ENCODE data around the gene HNRNPF. TPM values are rescaled to one million over a fixed set of nuclear protein-coding genes. Genes with fewer than 3 reads are reported as not detected.
A peak's percentile ranks its signal among the peaks of the same experiment; 100 is the strongest.
"Not testable (repeated sequence)": the region's sequence is repeated elsewhere in the genome, so short reads cannot be mapped to it uniquely, and the experiment has no call there.

The HNRNPF gene, protein sequence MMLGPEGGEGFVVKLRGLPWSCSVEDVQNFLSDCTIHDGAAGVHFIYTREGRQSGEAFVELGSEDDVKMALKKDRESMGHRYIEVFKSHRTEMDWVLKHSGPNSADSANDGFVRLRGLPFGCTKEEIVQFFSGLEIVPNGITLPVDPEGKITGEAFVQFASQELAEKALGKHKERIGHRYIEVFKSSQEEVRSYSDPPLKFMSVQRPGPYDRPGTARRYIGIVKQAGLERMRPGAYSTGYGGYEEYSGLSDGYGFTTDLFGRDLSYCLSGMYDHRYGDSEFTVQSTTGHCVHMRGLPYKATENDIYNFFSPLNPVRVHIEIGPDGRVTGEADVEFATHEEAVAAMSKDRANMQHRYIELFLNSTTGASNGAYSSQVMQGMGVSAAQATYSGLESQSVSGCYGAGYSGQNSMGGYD
- 166 TPM for polyA plus RNA-seq (2013, experiment 1 of 2; ENCODE audit: insufficient read length)
- polyA plus RNA-seq (2013, experiment 2 of 2; ENCODE audit: insufficient read length), result 168 TPM

DNA sequence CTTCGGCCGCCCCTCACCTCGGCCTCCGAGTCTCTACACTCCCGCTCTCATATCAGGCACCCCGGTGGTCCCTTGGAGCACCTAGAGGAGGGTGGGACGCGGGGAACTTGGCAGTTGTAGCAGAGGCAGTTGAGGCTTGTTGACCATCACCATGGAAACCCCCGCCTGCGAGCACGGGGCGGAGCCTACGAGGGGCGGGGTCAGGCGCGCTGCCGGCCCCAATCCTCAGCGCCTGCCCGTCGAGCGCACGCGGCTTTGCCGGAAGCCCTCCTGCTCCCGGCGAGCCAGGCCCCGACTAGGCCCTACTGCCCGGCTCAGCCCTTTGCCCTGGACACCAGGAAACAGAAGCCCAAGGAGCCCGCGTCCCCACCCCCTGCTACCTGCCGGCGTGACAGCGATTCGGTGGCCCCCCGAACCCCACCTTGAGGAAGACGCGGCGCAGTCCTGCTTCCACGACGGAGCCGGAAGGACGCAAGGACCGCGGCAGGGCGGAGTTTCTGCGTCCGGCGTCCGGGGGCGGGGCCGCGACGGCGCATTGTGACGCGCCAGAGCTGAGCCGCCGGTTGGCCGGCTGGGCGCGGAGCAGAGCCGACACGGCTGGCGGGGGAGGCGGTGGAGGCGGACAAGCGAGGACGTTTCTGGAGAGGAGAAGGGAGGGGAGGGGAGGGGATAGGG, at the start of gene HNRNPF:
Gene HNRNPF, minus strand, starts transcription at position 477 of the 675 bp plus-strand sequence. CDS start 21,302 bp downstream, outside the sequence.
- DNase-seq, result peak; percentile 97

- DNase-seq, result no peak
Observed at GRCh38 chr10:43458227-43458626, 49.2 kb upstream of the HNRNPF start.

DNA sequence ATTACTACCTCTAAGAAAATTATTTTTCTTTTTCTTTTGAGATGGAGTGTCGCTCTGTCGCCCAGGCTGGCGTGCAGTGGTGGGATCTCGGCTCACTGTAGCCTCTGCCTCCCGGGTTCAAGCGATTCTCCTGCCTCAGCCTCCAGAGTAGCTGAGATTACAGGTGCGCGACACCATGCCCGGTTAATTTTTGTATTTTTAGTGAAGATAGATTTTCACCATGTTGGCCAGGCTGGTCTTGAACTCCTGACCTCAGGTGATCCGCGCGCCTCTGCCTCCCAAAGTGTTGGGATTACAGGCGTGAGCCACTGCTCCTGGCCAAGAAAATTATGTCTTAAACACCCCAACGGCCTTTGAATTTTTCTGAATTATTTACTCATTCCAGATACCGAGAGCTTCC, 47.6 kb upstream of the HNRNPF start:
- DNase-seq, result not testable (repeated sequence)

- not testable (repeated sequence) for DNase-seq
Observed at GRCh38 chr10:43454025-43454424, 45.0 kb upstream of the HNRNPF start.

- no peak for DNase-seq
Observed at GRCh38 chr10:43453266-43453831, 44.4 kb upstream of the HNRNPF start.

DNA sequence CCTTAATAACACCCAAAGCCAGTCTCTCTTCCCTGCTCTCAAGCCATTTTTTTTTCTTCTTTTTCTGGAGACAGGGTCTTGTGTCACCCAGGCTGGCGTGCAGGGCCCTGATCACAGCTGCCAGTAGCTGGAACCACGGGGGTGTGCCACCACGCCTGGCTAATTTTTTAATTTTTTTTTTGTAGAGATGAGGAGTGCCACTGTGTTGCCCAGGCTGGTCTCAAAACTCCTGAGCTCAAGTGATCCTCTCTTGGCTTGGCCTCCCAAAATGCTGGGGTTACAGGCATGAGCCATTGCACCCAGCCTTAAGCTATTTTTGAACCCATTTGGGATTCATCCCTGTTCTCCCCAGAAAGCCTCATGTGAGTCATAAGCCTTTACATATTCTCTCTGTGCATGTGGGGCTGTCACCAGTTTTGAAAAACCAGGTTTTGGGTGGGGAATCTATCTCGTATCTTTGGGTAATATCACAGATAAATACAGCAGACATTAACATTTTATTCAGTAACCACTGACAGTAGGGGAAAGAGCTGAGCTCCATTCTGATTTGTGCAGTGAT, 43.4 kb upstream of the HNRNPF start:
- no peak for DNase-seq

DNA sequence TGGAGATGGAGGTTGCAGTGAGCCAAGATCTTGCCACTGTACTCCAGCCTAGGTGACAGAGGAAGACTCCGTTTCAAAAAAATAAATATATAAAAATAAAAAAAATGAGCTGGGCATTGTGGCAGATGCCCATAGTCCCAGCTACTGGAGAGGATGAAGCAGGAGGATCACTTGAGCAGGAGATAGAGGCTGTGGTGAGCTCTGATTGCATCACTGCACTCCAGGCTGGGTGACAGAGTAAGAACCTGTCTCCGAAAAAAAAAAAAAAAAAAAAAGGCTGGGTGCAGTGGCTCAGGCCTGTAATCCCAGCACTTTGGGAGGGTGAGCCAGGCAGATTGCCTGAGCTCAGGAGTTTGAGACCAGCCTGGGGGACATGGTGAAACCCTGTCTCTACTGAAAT, 39.8 kb upstream of the HNRNPF start:
- no peak for DNase-seq

GRCh38 chr10:43446219-43447017, 37.4 kb upstream of the HNRNPF start:
- DNase-seq, result not testable (repeated sequence)

- DNase-seq, result no peak
Observed at GRCh38 chr10:43444897-43445466, 36.0 kb upstream of the HNRNPF start.

GRCh38 chr10:43444323-43444722, 35.3 kb upstream of the HNRNPF start:
- DNase-seq, result no peak

DNA sequence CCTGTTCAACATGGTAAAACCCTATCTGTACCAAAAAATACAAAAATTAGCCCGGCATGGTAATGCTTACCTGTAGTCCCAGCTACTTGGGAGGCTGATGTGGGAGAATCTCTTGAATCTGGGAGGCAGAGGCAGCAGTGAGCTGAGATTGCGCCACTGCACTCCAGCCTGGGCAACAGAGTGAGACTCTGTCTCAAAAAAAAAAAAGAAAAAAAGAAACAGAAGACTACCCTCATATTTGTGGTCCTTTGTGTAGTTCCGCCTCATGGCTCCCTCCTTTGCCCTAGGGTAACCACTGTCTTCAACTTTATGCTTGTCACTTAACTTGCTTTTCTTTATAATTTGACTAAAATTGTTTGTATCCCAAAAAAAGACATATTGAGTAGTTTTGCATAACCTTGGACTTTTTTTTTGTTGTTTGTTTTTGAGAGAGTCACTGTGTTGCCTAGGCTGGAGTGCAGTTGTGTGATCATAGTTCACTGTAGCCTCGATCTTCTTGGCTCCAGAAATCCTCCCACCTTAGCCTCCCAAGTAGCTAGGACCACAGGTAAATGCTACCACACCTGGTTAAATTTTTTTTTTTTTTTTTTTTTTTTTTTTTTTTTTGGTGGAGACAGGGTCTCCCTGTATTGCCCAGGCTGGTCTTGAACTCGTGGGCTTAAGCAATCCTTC, 31.6 kb upstream of the HNRNPF start:
- DNase-seq, result no peak

GRCh38 chr10:43437141-43437870, 28.3 kb upstream of the HNRNPF start:
- no peak for DNase-seq

DNA sequence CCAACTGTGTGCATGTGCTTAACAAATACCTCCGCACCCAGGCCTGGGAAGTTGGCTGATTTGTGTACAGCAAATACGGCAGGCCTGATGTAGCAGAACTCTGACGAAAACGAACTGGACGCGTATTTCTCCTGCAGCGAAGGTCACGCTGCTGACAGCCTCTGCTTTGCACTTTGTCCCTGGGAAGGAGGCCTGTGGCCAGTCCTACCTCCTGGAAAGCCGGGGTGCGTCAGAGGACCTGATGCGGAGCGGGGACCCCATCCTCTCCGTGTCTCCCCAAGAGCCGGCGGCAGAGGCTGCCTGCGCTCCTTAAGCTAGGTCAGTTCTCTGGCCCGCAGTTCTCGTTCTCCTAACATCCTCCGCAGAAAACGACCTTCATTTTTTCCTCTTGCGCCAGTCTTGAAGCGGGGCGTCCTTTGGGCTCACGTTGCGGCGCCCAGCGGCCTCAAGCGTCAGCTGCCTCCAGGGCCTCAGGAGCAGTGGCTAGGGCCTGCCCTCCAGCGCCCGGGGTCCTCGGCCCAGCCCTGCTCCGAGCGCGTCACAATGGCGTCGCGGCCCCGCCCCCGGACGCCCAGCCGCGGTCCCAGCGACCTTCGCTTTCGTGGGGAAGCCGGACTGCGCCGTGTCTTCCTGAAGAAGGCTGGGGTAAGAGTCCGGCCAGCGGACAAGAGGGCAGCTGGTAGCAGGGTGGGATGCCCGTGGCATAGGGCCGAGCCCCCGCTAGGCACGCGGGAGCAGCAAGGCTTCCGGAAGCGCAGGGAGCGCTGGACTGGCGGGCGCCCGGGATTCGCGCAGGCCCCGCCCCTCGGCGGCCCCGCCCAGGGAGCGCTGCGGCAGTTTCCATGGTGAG, 27.5 kb upstream of the HNRNPF start, which contains the start of gene ZNF487:
Gene ZNF487, plus strand, starts transcription at position 821 of the 850 bp plus-strand sequence. CDS start 38,703 bp downstream, outside the sequence.
- peak; percentile 78 for DNase-seq

- no peak for DNase-seq
Observed at GRCh38 chr10:43430926-43431663, 22.1 kb upstream of the HNRNPF start.

- DNase-seq, result no peak
Observed at GRCh38 chr10:43427166-43427825, 18.3 kb upstream of the HNRNPF start.

- DNase-seq, result not testable (repeated sequence)
Observed at GRCh38 chr10:43426476-43426875, 17.5 kb upstream of the HNRNPF start.

- DNase-seq, result no peak
Observed at GRCh38 chr10:43424416-43424815, 15.4 kb upstream of the HNRNPF start.

DNA sequence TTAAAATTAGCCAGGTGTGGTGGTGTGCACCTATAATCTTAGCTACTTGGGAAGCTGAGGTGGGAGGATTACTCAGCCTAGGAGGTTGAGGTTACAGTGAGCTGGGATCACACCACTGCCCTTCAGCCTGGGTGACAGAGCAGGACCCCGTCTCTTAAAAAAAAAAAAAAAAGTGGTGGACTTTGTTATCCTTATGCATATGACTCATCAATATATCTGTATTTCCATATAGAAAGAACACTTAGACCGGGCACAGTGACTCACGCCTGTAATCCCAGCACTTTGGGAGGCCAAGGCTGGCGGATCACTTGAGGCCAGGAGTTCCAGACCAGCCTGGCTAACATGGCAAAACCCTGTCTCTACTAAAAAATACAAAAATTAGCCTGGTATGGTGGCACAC, 13.0 kb upstream of the HNRNPF start:
- not testable (repeated sequence) for DNase-seq
